Urinary bladder (tissue), 4 donors: ENCODE data around the gene RAB11A. TPM values are rescaled to one million over a fixed set of nuclear protein-coding genes. Genes with fewer than 3 reads are reported as not detected.
A peak's percentile ranks its signal among the peaks of the same experiment; 100 is the strongest.

Experiments used
- DNase-seq: peaks from one replicate; pipeline ENCODE4 v3.0.0-alpha.2; 2015; ENCODE audit errors: extremely low spot score
- H3K27ac ChIP-seq: one replicate; pipeline ENCODE4 v1.5.1; 2013; ENCODE audit warnings: low read depth, mild to moderate bottlenecking, moderate library complexity
- H3K36me3 ChIP-seq: one replicate; pipeline ENCODE4 v1.6.1; 2013; ENCODE audit warnings: mild to moderate bottlenecking, moderate library complexity; ENCODE audit not compliant: insufficient read depth
- H3K4me1 ChIP-seq: one replicate; pipeline ENCODE4 v1.6.1; 2013; ENCODE audit warnings: mild to moderate bottlenecking, moderate library complexity; ENCODE audit not compliant: insufficient read depth
- H3K4me3 ChIP-seq: one replicate; pipeline ENCODE4 v1.5.1; 2013; ENCODE audit warnings: low read depth, low read length
- WGBS: extraction: QIAGEN DNeasy Blood & Tissue Kit; methylation state at CpG from one replicate; pipeline ENCODE4 v1.1.7; 2013; 5-methylcytosine and 5-hydroxymethylcytosine counted together
- polyA plus RNA-seq: library from polyadenylated mRNA; stranded (reverse); fragments of 200-250 nt; gene quantifications from one replicate; pipeline ENCODE4 v1.2.3, GENCODE V29; 2013
- total RNA-seq: library from RNA; depleted of rRNA; stranded (reverse); fragments of >200 nt; gene quantifications from one replicate; pipeline ENCODE4 v1.2.3, GENCODE V29; 2014
- donor health status: healthy with polysubstance abuse.
- donor health status: healthy.

RAB11A gene
- total and polyA plus RNA-seq, 2 donors: 187 to 213 TPM

DNA sequence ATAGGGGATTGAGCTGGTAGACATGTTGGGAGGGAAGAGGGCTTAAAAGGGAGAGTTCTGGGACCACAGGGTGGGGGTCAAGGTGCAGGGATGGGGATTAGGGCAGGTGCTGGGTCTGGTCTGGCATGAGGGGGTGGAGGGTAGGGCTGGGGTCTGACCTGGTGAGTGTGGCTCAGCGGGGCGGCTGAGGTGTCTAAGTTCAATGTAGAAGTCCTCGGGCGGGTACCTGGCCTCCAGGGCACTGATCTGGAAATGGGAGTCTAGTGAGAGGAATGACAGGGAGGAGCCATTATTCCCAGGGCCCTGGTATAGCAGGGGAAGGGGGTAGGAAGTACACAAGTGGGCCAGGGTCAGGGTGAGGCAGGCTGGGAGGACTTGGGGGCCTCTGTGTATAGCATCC, 39.6 kb downstream of the RAB11A start:
- Histone ChIP-seq H3K4me3 (no peak overlapping the region), H3K4me1 (no peaks in the 10 kb centered on the region), H3K36me3 (no peaks in the 10 kb centered on the region), H3K27ac (no peak overlapping the region)
- no peak for DNase-seq
- 98% methylated on average over 4 of the region's 4 CpGs for WGBS

GRCh38 chr15:65909831-65910230, 40.5 kb downstream of the RAB11A start:
- Histone ChIP-seq H3K36me3 (no peaks in the 10 kb centered on the region), H3K27ac (no peak overlapping the region), H3K4me3 (no peak overlapping the region), H3K4me1 (no peaks in the 10 kb centered on the region)
- 88% methylated on average over 3 of the region's 3 CpGs for WGBS
- DNase-seq: no peak

DNA sequence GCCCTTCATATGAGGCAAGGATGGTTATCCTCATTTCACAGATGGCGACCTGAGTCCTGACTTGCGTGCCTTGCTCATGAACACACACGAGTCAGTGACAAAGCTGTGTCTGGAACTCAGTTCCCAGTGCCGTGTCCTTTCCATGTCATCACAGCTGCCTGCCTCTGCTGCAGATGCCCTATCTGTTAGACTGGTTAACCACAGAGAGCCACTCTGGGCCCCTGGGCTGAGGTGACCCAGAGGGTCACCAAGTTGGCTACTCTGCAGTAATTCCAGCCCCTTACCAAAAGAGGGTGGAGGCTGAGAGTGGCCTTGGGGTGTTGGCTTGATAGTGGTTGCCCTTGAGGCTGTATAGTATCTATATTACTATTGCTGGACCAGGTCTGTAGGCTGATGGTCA, 41.0 kb downstream of the RAB11A start:
- 92% methylated on average over 4 of the region's 4 CpGs for WGBS
- H3K4me1 ChIP-seq: no peaks in the 10 kb centered on the region

DNA sequence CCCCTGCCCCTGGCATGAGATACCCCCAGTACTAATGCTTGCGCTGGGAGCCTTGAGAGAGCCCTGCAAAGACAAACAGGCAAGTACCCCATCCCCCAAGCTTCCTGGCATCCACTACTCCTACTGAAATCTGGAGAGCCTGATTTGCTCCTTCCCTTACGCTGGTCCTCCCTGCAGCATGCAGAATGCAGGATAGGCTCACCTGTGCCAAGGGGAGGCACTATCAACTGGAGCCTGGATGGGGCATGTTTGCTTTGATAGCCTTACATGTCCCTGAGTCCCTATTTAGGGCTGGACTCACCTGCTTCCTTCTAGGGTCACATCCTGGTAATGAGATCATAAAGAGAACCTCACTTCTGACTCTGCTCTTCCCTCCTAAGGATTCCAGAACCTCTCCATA, 42.9 kb downstream of the RAB11A start:
- Histone ChIP-seq H3K36me3 (no peaks in the 10 kb centered on the region), H3K27ac (no peak overlapping the region), H3K4me3 (no peak overlapping the region), H3K4me1 (no peaks in the 10 kb centered on the region)
- no peak for DNase-seq
- 94% methylated on average over 2 of the region's 2 CpGs for WGBS

More for the DNA sequence above, 41.0 kb downstream of the RAB11A start:
- no peaks in the 10 kb centered on the region for H3K36me3 ChIP-seq
- no peak overlapping the region for H3K4me3 ChIP-seq
- no peak overlapping the region for H3K27ac ChIP-seq
- no peak for DNase-seq

- no peaks in the 10 kb centered on the region for H3K4me1 ChIP-seq
- 91% methylated on average over 13 of the region's 13 CpGs for WGBS
- no peak overlapping the region for H3K27ac ChIP-seq
- no peak for DNase-seq
- H3K36me3 ChIP-seq: no peaks in the 10 kb centered on the region
- no peak overlapping the region for H3K4me3 ChIP-seq
Measured at GRCh38 chr15:65913631-65914199, 44.4 kb downstream of the RAB11A start.

DNA sequence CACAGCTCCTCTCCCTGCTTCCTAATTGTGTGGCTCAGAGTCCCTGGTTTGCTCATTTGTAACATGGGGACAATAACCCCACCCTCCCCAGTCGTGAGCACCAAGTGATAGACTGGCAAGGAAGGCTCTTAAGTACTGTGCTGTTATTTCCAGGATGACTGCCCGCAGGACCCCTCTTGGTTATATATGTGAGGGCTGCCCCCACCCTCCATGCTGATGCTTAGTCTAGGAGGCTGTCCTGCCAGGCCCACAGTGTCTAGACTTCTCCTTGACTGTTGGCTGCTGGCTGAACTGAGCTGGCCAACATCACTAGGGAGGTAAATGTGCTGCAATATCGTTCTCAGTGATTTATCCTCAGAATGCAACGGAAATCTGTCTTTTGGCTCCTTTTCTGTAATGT, 45.1 kb downstream of the RAB11A start:
- no peaks in the 10 kb centered on the region for H3K36me3 ChIP-seq
- no peak overlapping the region for H3K27ac ChIP-seq
- H3K4me1 ChIP-seq: no peaks in the 10 kb centered on the region
- H3K4me3 ChIP-seq: no peak overlapping the region
- WGBS: 62% methylated on average over 4 of the region's 4 CpGs
- no peak for DNase-seq

DNA sequence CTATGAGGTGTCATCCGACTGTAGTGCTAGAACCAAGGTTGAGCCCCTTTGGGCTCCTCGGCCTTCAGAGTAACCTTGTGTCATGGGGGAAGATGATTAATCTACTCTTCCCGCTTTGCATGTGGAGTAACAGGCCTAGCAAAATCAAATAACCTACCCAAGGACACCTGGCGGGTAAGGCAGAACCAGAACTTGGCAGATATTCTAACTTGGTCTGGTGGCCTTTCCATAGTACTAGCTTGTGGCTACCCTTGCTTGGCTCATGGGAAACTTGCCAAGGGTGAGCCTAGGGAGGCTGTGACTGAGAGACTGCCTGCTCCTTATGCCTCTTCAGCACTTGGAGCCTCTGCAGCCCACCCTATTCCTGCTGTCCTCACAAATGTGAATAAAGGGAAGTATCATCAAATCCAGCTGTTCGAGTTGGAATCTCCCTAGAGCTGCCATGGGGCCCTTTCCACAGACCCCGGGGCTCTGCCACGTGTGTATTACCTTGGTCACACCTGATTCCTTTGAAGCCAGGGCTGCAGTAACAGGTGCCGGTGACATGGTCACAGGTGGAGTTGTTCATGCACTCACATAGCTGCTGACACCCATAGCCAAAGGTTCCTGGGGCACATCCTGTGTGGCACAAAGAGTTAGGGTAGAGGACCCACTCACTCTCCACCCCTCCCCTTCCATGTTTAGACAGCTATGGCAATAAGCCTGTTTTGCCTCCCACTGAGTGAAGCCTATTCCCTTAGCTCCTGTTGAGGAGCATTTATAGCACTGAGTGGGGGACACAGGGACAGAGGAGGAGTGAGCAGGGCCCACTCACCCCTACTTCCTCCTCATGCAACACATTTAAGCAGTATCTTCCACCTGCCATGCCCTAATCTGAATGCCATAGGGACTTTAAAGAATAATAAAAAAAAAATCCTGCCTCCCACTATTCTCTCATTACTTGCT, 46.0 kb downstream of the RAB11A start:
- Histone ChIP-seq H3K4me3 (no peak overlapping the region), H3K4me1 (no peaks in the 10 kb centered on the region), H3K36me3 (no peaks in the 10 kb centered on the region), H3K27ac (no peak overlapping the region)
- 86% methylated on average over 8 of the region's 8 CpGs for WGBS
- no peak for DNase-seq

DNA sequence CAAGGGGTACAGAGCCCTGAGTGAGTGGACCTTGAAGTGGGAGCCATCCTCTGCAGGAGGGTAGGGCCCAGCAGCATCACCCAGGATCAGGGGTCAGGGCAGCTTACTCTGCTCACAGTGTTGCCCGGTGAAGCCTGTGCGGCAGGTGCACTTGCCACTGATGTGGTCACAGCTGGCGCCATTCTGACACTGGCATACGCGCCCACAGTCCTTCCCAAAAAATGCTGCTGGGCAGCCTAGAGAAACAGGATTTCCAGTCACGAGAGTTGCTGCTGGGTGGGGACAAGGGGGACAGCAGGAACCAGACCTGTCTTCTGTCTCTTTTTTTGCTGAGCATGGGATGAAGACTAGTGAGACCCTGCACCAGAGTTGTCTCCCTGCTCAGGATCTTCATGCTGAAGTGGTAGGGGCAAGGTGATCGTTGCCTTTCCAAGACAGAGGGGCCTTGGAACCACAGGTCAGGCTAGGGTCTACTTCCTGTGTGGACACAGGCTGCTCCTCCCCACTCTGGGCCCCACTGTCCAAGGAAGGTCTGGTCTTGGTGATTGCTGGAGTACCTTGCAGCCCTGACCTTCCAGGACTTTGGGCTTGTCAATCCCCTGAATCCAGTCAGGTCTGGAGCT, 46.9 kb downstream of the RAB11A start:
- WGBS: 87% methylated on average over 7 of the region's 7 CpGs
- Histone ChIP-seq H3K36me3 (no peaks in the 10 kb centered on the region), H3K4me1 (no peaks in the 10 kb centered on the region), H3K4me3 (no peak overlapping the region), H3K27ac (no peak overlapping the region)
- DNase-seq: no peak

DNA sequence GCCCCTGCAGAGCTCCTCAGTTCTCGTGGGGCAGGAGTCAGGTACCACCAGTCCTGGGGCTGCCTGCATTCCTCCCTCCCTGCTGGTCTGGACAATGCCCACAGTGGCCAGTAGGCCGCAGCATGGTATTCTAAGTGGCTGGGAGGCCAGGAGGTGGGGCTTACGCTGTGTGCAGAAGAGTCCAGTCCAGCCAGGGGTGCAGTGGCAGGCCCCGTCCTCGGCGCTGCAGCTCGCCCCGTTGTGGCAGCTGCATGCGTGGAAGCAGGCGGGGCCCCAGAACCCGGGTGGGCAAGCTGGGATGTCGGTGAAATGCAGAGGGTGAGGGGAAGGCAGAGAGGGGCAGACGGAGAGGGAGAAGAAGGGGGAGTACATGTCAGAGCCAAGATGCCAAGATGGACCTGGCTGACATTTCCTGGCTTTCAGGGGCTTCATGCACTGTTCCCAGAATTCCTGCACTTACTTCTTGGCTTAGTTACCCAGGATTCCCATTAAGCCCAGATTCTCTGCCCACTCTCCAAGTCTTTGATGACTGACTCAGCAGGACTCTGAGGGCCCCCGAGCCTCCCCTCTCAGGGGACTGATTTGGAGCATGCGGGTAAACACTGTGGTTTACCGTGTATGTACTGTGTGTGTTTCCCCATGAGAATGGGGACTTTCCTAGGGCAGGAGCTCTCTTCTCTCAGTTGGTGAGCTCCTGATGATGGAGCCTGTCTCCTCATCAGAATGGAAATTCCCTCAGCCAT, 47.5 kb downstream of the RAB11A start:
- Histone ChIP-seq H3K4me1 (no peaks in the 10 kb centered on the region), H3K4me3 (no peak overlapping the region), H3K27ac (no peak overlapping the region), H3K36me3 (no peaks in the 10 kb centered on the region)
- 19% methylated on average over 16 of the region's 16 CpGs for WGBS
- peak; percentile 21 for DNase-seq

DNA sequence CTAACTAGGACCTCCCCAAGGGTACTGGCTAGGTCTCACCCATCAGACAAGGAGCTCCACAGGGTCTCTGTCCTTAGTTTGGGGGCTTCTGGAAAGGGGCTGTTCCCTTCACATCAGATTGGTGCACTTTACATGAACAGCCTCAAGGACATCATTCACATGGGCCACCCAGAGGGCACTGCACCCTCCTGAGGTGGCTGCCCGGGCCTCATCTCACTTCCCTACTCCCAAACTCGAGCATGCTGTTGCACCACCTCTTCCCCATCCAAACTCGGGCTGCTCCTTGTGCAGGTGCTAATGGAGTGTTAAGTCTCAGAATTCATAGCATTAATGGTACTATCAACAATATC, 48.1 kb downstream of the RAB11A start:
- H3K4me3 ChIP-seq: no peak overlapping the region
- no peak for DNase-seq
- WGBS: 81% methylated on average over 3 of the region's 3 CpGs
- H3K27ac ChIP-seq: no peak overlapping the region
- H3K4me1 ChIP-seq: no peaks in the 10 kb centered on the region
- no peaks in the 10 kb centered on the region for H3K36me3 ChIP-seq

DNA sequence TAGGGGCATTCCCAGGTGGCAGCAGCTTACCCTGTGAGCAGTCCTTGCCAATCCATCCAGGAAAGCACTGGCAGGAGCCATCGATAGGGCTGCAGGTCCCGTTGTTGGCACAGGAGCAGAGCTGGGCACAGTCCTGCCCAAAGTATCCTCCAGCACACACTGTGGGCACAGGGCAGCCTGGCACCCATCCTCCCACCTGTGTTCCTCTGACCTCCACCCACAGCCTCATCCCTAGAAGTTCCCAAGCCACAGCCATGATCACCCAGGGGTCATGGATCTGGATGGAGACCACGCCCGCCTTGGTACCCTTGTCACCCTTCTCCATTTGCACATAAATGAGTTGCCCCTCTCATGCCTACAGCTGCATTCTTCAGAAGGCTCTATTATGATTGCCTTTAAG, 48.6 kb downstream of the RAB11A start:
- H3K4me1 ChIP-seq: no peaks in the 10 kb centered on the region
- 96% methylated on average over 4 of the region's 4 CpGs for WGBS
- no peak overlapping the region for H3K27ac ChIP-seq
- no peaks in the 10 kb centered on the region for H3K36me3 ChIP-seq
- no peak overlapping the region for H3K4me3 ChIP-seq
- DNase-seq: no peak

GRCh38 chr15:65918357-65918920, 49.1 kb downstream of the RAB11A start:
- no peak for DNase-seq
- H3K4me1 ChIP-seq: no peaks in the 10 kb centered on the region
- no peak overlapping the region for H3K4me3 ChIP-seq
- H3K36me3 ChIP-seq: no peaks in the 10 kb centered on the region
- H3K27ac ChIP-seq: no peak overlapping the region
- WGBS: 90% methylated on average over 3 of the region's 3 CpGs

DNA sequence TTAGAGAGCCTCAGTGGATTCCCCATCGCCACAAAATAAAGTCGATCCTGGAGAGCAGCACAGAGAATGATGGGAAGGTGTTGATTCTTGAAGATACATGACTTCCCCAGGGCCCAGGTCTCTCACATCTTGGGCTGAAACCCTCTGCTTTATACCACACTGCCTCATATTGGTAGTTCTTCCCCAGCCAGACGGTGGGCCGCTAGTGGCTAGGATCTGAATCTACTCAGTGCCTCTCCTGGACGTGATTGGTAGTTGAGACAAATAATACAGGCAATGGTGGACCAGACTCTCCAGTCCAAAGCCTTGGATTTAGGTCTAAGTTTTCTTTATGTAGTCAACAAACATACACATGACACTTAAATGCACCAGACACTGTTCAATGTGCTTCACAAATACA, 49.7 kb downstream of the RAB11A start:
- 95% methylated on average over 5 of the region's 5 CpGs for WGBS
- H3K4me3 ChIP-seq: no peak overlapping the region
- no peak overlapping the region for H3K27ac ChIP-seq
- no peak for DNase-seq
- H3K36me3 ChIP-seq: no peaks in the 10 kb centered on the region
- H3K4me1 ChIP-seq: no peaks in the 10 kb centered on the region
